ENCODE data around the gene DIAPH3.

- TF ChIP-seq, protein P1, sequence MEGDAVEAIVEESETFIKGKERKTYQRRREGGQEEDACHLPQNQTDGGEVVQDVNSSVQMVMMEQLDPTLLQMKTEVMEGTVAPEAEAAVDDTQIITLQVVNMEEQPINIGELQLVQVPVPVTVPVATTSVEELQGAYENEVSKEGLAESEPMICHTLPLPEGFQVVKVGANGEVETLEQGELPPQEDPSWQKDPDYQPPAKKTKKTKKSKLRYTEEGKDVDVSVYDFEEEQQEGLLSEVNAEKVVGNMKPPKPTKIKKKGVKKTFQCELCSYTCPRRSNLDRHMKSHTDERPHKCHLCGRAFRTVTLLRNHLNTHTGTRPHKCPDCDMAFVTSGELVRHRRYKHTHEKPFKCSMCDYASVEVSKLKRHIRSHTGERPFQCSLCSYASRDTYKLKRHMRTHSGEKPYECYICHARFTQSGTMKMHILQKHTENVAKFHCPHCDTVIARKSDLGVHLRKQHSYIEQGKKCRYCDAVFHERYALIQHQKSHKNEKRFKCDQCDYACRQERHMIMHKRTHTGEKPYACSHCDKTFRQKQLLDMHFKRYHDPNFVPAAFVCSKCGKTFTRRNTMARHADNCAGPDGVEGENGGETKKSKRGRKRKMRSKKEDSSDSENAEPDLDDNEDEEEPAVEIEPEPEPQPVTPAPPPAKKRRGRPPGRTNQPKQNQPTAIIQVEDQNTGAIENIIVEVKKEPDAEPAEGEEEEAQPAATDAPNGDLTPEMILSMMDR (IDR thresholded peaks at IDR 0.05; ENCODE audit: poor library complexity, severe bottlenecking) = no peak
- TF ChIP-seq POLR2AphosphoS5 (IDR thresholded peaks at IDR 0.05) (no peak), SMC3 (conservative IDR thresholded peaks at IDR 0.05; ENCODE audit: poor library complexity) (no peak), RAD21 (conservative IDR thresholded peaks at IDR 0.05) (no peak), EP300 (conservative IDR thresholded peaks at IDR 0.05; ENCODE audit: poor library complexity, severe bottlenecking) (no peak)
Observed at GRCh38 chr13:60028021-60028420, 135.7 kb downstream of the DIAPH3 start.
